Measurements from ENCODE around the gene IL1B.
"Not testable (repeated sequence)": the region's sequence is repeated elsewhere in the genome, so short reads cannot be mapped to it uniquely, and the experiment has no call there.

The IL1B gene

DNA sequence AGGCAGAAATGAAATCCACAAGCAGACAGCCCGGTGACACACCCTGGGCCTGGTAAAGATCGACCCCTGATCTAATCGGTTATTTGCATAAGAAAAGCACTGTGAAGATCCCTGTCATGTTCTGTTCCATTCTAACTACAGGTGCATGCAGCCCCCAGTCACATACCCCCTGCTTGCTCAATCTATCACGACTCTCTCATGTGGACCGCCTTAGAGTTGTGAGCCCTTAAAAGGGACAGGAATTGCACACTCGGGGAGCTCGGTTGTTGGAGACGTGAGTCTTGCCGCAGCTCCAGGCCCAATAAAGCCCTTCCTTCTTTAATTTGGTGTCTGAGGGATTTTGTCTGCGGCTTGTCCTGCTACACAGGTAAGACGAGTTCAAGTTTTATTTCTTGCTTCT, 13.4 kb upstream of the IL1B start:
- no peak for DNase-seq

DNA sequence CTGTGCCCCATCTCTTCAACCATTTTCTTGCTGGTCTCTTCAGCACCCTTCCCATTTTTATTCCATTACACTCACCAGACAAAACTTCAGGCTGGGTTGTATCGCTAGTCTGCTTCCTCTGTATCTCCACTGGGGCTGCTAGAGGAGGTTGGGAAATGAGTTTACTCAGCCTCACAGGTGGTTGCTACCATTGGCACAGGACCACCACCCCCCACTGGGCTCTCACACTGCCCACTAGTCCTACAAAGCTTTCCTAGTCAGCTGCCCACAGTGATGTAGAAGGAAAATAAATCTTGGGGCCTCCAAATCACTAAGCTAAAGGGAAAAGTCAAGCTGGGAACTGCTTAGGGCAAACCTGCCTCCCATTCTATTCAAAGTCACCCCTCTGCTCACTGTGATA, 12.3 kb upstream of the IL1B start:
- DNase-seq, result no peak

DNA sequence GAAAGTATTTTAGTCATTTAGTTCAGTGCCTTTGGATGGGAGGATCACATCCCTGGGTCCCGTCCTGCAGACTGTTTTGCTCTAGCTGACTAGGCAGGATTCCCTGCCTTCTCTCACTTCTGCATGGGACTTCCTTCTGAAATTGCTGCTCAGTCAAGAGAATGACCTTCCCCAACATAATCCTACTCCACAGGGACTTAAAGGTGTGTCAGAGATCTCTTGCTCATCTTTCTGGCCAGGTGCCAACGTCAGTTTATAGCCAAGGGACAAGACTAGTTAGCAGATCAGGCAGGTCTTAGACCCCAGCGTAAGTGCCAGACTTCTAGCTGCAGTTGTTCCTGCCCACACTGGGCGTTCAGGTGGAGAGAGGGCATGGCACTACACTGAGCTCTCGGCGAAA, 9.5 kb upstream of the IL1B start:
- DNase-seq, result no peak

DNA sequence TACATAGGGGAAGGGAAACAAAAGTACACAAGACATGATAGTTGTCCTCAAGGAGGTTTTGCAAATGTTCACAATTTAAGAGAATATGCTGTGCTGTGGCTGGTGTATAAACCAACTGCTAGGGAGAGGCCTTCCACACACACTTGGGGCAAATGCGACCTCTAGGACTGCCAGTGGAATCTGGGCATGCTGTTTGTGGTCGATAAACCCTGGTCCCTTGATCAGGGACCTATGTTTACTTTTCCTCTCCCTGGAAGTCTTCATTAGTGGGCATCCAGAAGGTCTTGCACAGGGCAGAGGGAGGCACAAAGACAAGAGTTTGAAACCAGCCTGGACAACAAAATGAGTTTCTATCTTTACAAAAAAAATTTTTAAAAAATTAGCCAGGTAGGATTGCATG, 7.3 kb upstream of the IL1B start:
- no peak for DNase-seq

DNA sequence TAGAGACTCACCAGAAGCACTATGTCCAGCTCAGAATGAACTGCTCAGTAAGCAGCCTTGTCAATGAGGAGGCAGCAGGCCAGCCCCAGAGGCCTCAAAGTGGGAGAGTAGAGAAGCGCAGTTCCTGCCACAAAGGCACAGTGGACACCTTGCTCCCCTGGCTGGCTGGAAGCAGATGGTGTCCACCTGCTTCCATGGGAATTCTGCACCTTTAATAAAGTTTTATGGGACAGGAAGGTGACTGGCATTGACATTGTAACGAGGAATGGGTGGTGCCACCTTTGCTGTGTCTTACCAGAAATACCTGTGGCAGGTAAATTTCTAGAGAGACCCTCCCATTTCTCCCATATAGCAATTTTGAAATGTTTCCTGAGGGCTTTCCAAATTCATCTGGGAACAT, 6.7 kb upstream of the IL1B start:
- no peak for DNase-seq

DNA sequence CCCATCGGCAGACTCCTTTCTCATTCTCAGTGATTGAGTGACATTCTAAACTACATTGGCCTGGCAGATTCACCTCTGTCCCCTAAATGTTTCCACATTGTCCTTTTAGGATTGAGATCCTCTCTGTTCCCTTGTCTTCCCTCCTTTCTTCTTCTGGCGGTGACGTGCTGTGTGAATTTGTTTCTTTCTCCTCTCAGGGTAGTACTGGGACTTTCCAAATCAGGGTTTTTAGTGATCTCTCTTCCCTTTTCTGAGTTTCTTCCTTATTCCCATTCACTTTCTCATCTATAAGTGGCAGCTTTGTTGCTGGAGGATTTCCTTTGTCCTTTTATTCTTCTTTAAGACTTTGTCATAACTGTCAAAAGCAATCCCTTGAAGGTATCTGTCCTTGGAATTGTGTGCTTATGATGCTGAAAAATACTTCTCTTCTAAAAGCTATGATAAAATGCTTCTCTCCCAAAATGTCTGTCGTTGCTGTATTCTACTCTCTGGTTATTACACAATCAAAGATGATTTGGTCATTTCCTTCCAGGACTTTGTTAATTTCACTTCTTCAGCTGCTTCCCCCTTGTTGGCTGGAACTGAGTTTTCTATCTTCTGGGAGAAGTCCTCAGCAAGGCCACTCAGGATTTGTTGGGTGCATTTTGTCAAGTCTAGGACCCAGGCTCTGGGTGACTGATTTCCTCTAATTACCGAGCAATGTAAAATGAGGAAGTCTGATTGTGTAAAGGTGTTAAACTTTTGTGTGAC, 4.9 kb upstream of the IL1B start:
- no peak for DNase-seq

DNA sequence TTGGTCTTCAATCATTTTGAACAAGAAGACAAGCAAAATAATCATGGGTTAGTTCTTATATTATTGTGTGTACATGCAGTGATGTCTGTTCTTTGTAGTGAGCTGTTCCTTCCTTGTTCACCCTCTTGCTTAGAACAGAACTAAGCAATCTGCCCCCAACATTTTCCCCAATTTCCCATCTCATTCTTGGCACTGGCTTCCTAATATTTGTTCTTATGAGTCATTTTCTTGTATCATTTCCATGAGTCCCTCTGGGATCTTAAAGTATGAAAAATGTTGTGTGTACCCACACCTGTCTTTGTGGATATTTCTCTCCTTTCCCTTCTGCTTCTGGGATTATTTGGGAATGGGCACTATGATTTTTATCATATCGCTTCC, 3.5 kb upstream of the IL1B start:
- DNase-seq, result no peak

DNA sequence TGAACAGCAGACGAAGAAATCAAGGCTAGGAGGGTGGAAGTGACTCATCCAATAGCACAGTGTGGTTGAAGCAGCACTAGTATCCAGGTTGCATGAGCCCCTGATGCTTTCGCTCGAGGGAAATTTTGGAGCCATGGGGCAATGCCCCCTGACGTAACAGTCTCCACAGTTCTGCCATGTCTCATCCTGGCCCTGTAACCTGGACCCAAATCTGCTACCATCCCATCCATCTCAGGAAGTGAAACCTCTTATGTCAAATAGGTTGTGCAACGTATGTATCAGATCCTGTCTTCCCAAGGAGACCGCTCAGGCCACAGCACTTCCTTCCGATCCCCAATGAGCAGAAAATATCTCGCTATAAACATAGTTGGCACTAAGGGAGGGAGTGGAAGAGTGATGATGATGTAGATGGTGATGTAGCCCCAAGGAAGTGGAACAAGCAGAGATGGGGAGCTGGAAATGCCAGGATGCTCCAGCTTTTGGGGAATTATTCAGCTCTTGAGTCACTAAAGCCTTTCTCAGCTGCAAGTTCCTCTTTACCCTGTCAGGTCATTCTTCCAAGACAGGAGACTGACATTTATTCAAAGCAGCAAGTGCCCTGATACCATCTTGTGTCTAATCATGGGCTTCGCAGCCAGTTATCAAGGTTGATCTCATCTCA, 3.0 kb upstream of the IL1B start:
- no peak for DNase-seq

DNA sequence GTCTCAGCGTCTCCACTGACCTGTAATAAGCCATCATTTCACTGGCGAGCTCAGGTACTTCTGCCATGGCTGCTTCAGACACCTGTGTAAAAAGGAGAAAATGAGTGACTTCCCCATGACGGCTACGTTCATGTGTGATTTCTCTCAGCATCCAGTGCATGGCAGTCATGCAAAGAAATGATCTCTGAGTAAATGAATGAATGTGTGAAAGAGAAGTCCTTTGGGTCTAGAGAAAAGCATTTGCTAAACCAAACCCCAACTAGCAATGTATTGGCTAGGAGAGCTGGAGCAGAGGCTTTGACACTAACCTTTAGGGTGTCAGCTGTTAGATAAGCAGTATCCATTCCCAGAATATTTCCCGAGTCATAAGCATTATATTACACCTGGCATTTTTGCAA, 417 bp downstream of the IL1B start:
- DNase-seq, result no peak

DNA sequence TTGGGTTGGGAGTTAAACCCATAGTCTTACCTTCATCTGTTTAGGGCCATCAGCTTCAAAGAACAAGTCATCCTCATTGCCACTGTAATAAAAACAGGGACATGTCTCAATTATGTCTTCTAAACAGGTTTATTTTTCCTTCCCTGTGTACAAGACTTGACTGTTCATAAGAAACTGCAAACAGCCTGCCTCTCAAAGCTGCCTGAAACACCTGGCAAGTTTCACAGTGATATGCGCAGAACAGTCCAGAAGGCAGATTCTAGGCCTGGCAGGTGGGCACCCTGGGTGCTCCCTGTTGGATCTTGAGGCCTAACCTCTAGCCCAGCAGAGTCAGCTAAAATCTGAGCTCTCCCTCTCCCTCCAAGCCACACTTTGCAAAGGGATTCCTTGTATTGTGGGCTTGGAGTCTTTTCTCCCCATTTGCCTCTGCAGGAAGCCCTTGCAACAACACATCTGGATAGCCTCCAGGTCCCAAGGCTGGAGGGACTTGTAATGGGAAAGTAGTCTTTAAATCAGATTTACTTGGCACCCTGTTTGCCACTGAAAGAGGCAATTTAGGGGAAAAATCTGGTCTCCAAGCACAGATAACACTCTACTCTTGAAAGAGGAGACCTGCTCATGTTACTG, 930 bp downstream of the IL1B start:
- no peak for DNase-seq

DNA sequence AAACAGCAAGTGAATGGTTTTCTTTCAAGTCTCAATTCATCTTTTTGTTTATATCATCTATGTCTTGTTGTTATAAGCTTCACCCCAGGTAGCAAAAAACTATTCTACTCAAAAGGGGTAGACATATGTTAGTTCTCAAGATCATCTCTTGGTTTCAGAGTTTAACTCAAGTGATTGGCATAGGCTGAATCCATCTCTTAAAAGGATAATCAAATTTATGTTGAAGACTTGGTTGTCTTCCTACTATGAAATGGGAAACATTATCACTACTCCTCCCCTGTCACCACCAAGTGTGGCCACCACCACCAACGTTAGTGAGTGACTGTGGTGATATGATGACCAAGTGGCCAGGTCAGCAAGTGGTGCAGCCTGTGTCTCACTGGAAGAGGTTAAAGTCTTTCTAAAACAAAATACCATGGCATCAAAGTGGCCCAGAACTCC, 1.5 kb downstream of the IL1B start:
- no peak for DNase-seq

DNA sequence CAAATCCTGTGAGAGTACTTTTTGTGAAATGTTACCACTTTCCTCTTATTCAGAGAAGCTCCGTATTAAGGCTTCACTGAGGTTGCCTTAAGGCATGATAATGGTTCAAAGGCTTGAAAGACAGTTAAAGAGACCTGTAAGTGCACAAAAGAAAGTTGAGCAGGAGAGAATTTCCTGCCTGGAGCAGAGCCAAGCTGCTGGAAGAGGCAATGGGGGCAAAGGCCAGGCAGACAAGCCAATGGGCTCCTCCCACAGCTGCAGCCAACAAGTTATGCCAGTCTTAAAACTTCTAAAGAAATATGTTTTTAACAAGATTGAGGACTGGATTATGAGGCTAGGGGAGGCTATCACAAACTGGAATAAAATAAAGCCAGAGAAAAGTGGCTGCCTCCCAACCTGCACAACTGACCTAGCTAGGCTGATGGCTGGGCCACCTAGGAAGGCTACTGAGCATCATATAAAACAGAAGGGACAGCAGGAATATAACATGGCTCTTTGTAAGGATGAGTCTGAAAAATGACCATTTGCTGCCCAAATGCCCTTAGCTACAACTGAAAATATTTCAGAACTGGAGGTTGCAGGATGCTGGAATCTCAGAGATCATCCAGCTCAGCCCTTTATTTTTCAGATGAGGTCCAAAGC, 2.1 kb downstream of the IL1B start:
- no peak for DNase-seq

DNA sequence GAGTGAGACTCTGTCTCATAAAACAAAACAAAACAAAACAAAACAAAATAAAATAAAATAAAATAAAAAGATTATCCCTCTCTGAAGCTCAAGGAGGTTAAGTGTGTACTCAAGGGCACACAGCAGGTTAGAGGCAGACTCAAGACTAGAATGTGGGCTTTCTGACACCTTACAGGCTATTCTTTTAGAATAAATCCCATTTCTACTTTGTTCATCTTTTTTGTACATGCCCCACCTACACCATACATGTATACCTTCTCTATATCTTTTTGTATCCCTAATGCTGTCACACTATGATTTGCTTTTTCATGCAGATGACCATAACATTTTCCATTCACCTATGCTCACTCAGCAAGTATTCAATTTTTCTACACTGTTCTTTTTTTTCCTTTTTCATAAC, 2.6 kb downstream of the IL1B start:
- DNase-seq, result no peak

DNA sequence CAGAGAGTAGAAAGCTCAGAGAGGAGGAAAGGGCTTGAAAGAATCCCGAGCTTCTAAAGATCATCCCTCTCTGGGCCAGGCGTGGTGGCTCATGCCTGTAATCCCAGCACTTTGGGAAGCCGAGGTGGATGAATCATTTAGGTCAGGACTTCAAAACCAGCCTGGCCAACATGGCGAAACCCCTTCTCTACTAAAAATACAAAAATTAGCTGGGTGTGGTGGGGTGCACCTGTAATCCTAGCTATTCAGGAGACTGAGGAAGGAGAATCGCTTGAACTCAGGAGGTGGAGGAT, 3.0 kb downstream of the IL1B start:
- DNase-seq, result not testable (repeated sequence)

DNA sequence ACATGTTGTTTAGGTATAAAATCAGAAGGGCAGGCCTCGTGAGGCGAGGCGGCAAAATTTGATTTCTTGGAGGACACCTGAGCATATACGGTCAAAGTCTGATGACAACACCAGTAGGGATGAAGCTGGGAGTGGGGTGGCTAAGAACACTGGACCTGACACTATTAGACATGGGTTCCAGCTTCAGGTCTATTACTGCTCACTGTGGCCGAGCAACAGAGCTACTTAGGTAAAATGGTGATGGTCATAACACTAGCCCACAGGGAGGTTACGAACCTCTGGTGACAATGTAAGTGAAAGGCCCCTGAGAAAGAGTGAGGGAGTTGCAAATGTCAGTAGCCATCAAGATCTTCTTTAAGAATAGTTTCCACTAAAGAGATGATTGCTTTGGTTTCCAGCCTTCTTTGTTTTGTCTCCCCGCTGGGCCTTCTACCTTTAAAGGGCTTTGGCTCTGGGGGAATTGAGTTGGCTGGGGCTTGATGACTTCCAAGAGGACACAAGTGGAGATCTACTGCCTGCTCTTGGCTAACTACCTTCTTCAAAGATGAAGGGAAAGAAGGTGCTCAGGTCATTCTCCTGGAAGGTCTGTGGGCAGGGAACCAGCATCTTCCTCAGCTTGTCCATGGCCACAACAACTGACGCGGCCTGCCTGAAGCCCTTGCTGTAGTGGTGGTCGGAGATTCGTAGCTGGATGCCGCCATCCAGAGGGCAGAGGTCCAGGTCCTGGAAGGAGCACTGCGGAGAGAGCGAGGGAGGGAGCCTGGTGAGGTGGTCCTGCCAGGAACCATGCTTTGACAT, 3.5 kb downstream of the IL1B start:
- no peak for DNase-seq

DNA sequence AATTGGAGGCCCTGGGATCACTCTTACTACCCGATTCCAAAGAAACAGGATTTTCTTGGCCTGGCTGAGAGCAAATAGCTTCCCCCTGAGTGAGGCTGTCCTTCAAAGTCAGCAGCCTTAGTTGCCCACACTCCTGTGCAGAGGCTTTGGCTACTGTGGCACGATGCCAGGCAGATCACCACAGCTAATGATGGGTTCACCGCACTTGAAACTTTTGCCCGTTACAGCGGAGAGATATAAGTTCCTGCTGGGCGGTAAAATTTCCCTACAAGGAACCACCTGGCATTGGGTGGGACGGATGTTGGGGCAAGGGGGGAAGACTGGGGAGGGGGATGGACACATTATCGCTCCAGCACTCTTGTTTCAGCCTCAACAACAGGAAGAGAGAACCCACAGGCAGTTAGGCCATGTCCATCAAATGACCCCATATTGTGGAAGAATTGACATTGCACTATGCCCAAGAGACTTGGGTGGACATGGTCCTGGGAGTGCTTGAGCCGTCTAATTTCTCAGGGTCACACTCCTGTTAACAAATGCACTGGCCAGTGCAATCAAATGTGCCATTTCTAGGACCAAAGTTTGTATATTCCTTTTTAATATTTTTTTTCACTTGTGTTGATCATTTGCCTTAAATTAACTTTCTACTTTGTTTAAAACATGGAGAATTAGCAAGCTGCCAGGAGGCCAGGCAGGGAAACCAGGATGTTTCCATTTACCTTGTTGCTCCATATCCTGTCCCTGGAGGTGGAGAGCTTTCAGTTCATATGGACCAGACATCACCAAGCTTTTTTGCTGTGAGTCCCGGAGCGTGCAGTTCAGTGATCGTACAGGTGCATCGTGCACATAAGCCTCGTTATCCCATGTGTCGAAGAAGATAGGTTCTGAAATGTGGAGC, 4.4 kb downstream of the IL1B start:
- DNase-seq, result no peak

DNA sequence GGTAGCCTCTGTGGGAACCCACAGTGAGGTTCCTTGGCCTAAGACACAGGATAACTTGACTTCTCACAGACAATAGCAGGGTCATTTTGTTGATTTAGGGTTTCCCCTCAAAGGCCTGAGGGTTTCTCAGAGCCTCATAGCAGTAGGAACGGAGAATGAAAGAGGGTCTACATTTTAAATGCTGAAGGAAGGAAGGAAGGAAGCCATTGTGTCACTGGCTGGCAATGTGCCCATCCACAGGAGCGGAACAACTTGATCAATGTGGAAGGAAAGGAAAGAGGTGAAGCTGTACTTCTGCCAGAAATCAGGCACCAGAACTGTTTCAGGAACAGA, 5.1 kb downstream of the IL1B start:
- no peak for DNase-seq

DNA sequence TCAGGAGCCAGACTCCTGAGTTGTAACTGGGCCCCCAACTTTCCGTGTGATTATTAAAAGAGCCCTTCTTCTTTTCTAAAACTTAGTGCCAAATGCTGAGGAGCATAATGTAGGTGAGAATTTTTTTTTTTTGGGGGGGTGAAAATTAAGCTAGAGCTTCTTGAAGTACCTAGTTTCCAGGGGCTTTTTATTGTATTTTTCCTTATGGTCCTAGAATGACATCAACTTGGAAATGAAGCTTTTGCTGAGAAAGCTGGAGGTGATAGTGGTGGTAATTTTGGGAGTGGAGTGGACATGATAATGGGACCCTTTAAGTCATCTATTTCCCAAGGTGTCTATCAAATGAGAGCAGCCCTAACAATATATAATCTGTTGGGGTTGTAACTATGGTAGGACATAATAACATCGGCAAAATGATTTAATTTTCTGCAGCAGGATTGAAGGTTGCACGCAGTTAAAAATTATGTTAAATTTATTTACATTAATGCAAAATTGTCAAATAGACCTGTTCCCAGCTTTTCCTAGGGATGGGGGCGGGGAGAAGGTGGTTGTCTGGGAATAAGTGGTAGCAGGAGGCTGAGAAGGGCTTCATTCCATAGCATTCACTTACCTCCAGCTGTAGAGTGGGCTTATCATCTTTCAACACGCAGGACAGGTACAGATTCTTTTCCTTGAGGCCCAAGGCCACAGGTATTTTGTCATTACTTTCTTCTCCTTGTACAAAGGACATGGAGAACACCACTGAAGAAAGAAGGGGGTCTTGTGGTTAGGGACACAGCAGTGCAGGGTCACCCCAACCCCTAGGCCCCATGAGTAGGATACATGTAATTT, 5.7 kb downstream of the IL1B start:
- DNase-seq, result no peak

DNA sequence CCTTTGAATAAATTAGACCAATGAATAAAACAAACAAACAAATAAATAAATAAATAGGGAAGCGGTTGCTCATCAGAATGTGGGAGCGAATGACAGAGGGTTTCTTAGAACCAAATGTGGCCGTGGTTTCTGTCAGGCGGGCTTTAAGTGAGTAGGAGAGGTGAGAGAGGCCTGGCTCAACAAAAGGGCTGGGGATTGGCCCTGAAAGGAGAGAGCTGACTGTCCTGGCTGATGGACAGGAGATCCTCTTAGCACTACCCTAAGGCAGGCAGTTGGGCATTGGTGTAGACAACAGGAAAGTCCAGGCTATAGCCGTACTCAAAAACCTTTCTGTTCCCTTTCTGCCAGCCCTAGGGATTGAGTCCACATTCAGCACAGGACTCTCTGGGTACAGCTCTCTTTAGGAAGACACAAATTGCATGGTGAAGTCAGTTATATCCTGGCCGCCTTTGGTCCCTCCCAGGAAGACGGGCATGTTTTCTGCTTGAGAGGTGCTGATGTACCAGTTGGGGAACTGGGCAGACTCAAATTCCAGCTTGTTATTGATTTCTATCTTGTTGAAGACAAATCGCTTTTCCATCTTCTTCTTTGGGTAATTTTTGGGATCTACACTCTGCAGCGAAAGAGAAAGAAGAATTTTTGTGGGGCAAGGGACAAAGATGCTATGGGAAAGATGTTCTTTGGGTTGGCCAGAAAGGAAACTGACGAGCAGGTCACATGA, 6.5 kb downstream of the IL1B start:
- DNase-seq, result no peak

DNA sequence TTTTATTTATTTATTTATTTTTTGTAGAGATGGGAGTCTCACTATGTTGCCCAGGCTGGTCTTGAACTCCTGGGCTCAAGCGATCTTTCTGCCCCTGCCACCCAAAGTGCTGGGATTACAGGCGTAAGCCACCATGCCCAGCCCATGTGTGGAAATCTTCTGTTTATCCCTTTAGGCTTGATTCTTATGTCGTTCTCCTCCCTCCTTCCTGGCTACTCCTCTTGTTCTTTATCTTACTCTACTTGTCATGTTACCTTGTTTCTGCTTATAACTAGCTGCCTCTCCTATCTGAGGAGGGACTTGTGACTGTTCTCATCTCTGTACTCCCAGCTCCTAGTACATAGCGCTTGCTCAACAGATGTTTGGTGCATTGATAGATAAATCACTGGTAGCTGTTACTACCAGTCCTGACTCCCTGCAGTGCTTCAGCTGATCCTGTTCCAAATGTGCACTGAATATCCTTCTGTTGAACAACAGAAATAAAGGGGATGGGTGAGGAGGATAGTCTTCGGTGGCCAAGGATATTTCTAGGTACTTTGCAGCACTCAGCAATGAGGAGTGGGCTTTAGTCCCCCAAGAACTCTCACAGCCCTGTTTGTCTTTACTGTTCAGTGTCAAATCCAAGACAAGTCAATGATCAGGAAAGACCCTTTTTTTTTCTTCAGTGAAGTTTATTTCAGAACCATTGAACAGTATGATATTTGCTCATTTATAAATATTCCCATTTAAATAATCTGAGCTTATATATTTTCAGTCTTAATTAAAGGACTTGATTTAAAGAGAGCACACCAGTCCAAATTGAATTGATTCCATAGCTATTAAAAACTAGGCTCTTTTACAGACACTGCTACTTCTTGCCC, 7.2 kb downstream of the IL1B start:
- DNase-seq, result no peak

Data from NCI-H446 (cell line).